A673 (cell line): ENCODE results near the gene MPP1. TPM values are rescaled to one million over a fixed set of nuclear protein-coding genes. Genes with fewer than 3 reads are reported as not detected.

ENCODE experiments used
- BruUV-seq: library from RNA; stranded (reverse); fragments of 400-500 nt; replicated peaks from 2 replicates; lab custom pipeline; 2021; lab: Mats Ljungman, UMichigan
- CTCF ChIA-PET: fragments of 300-600 bp; sonication (Branson Sonifier 250); formaldehyde crosslinking; loops from one replicate; lab custom pipeline; 2022; ENCODE audit warnings: antibody characterized with exemption; lab: Charles Lee
- POLR2A ChIA-PET: fragments of 300-600 bp; sonication (Branson Sonifier 250); formaldehyde crosslinking; loops from one replicate; lab custom pipeline; 2022; ENCODE audit warnings: antibody characterized with exemption; ENCODE audit not compliant: low non-redundant PET; lab: Charles Lee
- DNase-seq: peaks from one replicate; pipeline ENCODE4 v3.0.0-alpha.2; 2015; ENCODE audit warnings: low spot score
- H3K27ac ChIP-seq: fragments of 200-600 bp; sonication (generic); 2 replicates; pipeline ENCODE4 v1.5.1; 2016; ENCODE audit warnings: mixed run types, low read depth, mild to moderate bottlenecking, mixed read lengths, antibody characterized with exemption, low read length; ENCODE audit not compliant: poor library complexity, severe bottlenecking
- H3K27me3 ChIP-seq: fragments of 200-600 bp; sonication (generic); replicated peaks from 2 replicates; pipeline ENCODE4 v1.6.1; 2017; ENCODE audit warnings: mixed run types, low read depth, mild to moderate bottlenecking, mixed read lengths, antibody characterized with exemption, low read length; ENCODE audit not compliant: insufficient read depth, poor library complexity
- H3K36me3 ChIP-seq: fragments of 200-600 bp; sonication (generic); 2 replicates; pipeline ENCODE4 v1.6.1; 2016; ENCODE audit warnings: mixed run types, mild to moderate bottlenecking, mixed read lengths, antibody characterized with exemption, low read length; ENCODE audit not compliant: insufficient read depth, poor library complexity, severe bottlenecking
- H3K4me1 ChIP-seq: fragments of 200-600 bp; sonication (generic); 2 replicates; pipeline ENCODE4 v1.6.1; 2017; ENCODE audit warnings: mixed run types, mild to moderate bottlenecking, mixed read lengths, antibody characterized with exemption, low read length; ENCODE audit not compliant: insufficient read depth, poor library complexity, severe bottlenecking
- H3K4me3 ChIP-seq: fragments of 200-600 bp; sonication (generic); 2 replicates; pipeline ENCODE4 v1.5.1; 2016; ENCODE audit warnings: low read depth, mixed run types, mild to moderate bottlenecking, mixed read lengths, low read length; ENCODE audit not compliant: poor library complexity, severe bottlenecking
- H3K9me3 ChIP-seq: fragments of 200-600 bp; sonication (generic); 2 replicates; pipeline ENCODE4 v1.6.1; 2016; ENCODE audit warnings: mixed run types, low read depth, mild to moderate bottlenecking, mixed read lengths, antibody characterized with exemption, low read length; ENCODE audit not compliant: poor library complexity, severe bottlenecking
- CTCF ChIP-seq: fragments of 300-800, 200-600 bp; sonication (generic); conservative IDR thresholded peaks from 2 replicates; pipeline ENCODE4 v1.5.1; 2017; ENCODE audit warnings: low read depth, mild to moderate bottlenecking, antibody characterized with exemption, low read length, moderate library complexity, mixed read lengths
- EZH2 ChIP-seq: fragments of 200-600 bp; sonication (generic); IDR thresholded peaks from 2 replicates; pipeline ENCODE4 v1.6.1; 2017; ENCODE audit warnings: borderline replicate concordance, low read depth, mild to moderate bottlenecking, mixed read lengths, antibody characterized with exemption, low read length; ENCODE audit not compliant: poor library complexity, severe bottlenecking
- intact Hi-C: fragments of 100-400 bp; cut with micrococcal nuclease; formaldehyde crosslinking; loops from one replicate; pipeline ENCODE4 v1.10.0; 2022; ENCODE audit not compliant: unreplicated experiment
- total RNA-seq: library from RNA; stranded (reverse); gene quantifications from 2 replicates; pipeline ENCODE4 v1.2.3, GENCODE V29; 2021

Gene MPP1
- total RNA-seq, 1 experiment from 2014 or later, result 10.4 TPM

- H3K4me3 ChIP-seq, result no peak overlapping the region
- intact Hi-C loops, result no loop called here
- no peaks in the 10 kb centered on the region for H3K9me3 ChIP-seq
- H3K27ac ChIP-seq, result no peak overlapping the region
- DNase-seq, result no peak
- no peaks in the 10 kb centered on the region for H3K27me3 ChIP-seq
- no TSS peak for BruUV-seq
- POLR2A ChIA-PET, result no interaction called here
- CTCF ChIA-PET, result no interaction called here
- H3K36me3 ChIP-seq, result no peaks in the 10 kb centered on the region
- no peaks in the 10 kb centered on the region for H3K4me1 ChIP-seq
- TF ChIP-seq CTCF, result no peak
- no peak for TF ChIP-seq EZH2
These were observed 4.8 kb upstream of the MPP1 start for GRCh38 chrX:154809939-154810665.

- no peak overlapping the region for H3K27ac ChIP-seq
- TF ChIP-seq EZH2 (no peak), CTCF (no peak)
- POLR2A ChIA-PET, result no interaction called here
- no peaks in the 10 kb centered on the region for H3K36me3 ChIP-seq
- intact Hi-C loops, result no loop called here
- H3K4me3 ChIP-seq, result no peak overlapping the region
- no peaks in the 10 kb centered on the region for H3K4me1 ChIP-seq
- H3K27me3 ChIP-seq, result no peaks in the 10 kb centered on the region
- BruUV-seq, result no TSS peak
- no peaks in the 10 kb centered on the region for H3K9me3 ChIP-seq
- DNase-seq, result no peak
- CTCF ChIA-PET, result no interaction called here
These were observed 1.7 kb upstream of the MPP1 start for GRCh38 chrX:154806837-154807501.

- H3K27ac ChIP-seq, result no peak overlapping the region
- BruUV-seq, result no TSS peak
- CTCF ChIA-PET, result no interaction called here
- peak; percentile 3 for DNase-seq
- TF ChIP-seq EZH2 (no peak), CTCF (no peak)
- peak overlapping the region; percentile 65 for H3K4me3 ChIP-seq
- no peaks in the 10 kb centered on the region for H3K36me3 ChIP-seq
- H3K4me1 ChIP-seq, result no peaks in the 10 kb centered on the region
- intact Hi-C loops, result no loop called here
- no peaks in the 10 kb centered on the region for H3K27me3 ChIP-seq
- no peaks in the 10 kb centered on the region for H3K9me3 ChIP-seq
- POLR2A ChIA-PET, result interaction anchor here (0.6 kb wide), 1 partner anchor 36 kb away, joined by 11 read pairs; no protein-coding TSS in a partner anchor
These were observed 409 bp upstream of the MPP1 start for GRCh38 chrX:154805696-154806091.
